Muscle of arm (tissue), 12 donors: ENCODE results near the gene ASB1. TPM values are rescaled to one million over a fixed set of nuclear protein-coding genes. Genes with fewer than 3 reads are reported as not detected.

Experiments
- DNase-seq: peaks from one replicate; pipeline ENCODE4 v3.0.0-alpha.2; 2013
- polyA plus RNA-seq, 12 donors: library from polyadenylated mRNA; unstranded; fragments of 120-200 nt; gene quantifications; one replicate each; pipeline ENCODE4 v1.2.1, GENCODE V29; 2013; ENCODE audit not compliant: insufficient read length in 12 of 12

The ASB1 gene
- polyA plus RNA-seq, 12 donors: 27.0 to 50.7 (median 46.0) TPM; not detected in 1

DNA sequence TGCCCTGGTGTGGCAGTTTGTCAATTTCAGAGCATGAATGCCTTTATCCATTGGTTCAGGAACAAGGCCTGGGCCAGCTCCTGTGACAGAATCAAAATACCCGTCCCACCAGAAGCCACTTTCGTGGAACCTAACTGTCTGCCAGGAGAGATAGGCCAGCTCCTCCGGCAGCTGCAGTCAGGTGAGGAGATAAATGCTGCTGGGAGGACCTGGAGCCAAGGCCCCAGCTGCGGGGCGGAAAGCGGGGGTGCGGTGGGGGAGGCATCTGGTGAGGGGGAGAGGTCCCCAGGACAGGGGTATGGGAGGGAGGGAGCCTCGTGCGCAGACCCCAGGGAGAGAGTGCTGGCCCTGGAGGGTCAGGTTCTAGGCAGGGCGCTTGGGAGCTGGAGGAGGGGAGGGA, 4.4 kb upstream of the ASB1 start:
- no peak for DNase-seq

GRCh38 chr2:238422940-238423339, 3.8 kb upstream of the ASB1 start:
- no peak for DNase-seq

GRCh38 chr2:238423561-238424312, 3.0 kb upstream of the ASB1 start:
- no peak for DNase-seq

DNA sequence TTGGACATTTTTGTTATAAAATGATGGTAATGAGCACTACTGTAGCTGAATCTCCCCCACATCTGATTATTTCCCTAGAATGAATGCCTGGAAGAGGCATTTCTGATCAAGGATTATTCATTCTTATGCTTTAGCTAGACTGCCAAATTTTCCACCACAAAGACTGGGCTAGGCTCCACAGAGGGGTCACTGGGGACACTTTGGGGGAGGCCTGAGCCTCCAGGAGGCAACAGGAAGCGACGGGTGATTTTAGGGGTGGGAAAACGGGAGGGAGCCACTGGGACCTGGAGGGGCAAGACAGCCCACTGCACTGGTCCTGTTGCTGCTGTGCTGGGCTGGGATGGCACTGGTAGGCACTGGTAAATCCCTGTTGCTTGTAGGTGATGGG, 2.4 kb upstream of the ASB1 start:
- no peak for DNase-seq

- no peak for DNase-seq
Measured at GRCh38 chr2:238425505-238425978, 1.2 kb upstream of the ASB1 start.

GRCh38 chr2:238425979-238426567, 654 bp upstream of the ASB1 start:
- DNase-seq: peak; percentile 48

DNA sequence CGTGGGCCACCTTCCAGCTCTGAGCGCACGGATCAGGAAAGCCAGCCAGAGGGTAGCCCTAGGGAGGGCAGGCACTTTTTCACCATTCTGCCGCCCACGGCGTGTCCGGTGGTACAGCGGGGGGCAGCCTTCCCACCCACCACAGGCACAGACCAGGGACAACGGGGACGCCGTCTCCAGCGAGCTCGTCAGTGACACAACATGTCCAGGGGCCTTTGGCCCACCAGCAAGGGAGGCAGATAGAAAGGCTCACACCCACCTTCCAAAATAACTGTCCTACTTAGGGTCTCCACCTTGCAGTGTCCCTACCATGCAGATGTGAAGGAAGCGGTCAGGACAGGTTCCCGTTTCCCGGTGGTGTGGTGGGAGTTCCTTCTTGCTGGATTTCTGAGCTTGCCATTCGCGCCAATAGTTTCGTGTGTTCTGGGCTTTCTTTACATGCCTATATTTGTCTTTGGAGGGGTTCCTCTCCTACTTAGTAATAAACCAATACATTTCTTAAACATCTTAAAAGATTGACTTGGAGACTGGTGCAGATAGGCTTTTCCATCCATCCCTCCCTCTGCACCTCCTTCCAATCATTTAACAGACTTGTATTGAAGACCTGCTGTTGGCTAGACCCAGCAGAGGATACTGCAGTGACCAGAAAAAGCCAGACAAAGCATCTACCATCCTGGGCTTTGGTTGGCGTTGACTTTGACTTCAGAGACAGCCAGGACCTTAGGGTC, 872 bp downstream of the ASB1 start:
- DNase-seq: no peak

GRCh38 chr2:238428866-238429265, 2.1 kb downstream of the ASB1 start:
- DNase-seq: no peak

GRCh38 chr2:238430781-238431180, 4.1 kb downstream of the ASB1 start:
- DNase-seq: no peak

GRCh38 chr2:238431456-238431855, 4.7 kb downstream of the ASB1 start:
- no peak for DNase-seq

GRCh38 chr2:238433300-238433915, 6.7 kb downstream of the ASB1 start:
- no peak for DNase-seq

GRCh38 chr2:238433941-238434845, 7.5 kb downstream of the ASB1 start:
- no peak for DNase-seq

GRCh38 chr2:238434846-238435751, 8.4 kb downstream of the ASB1 start:
- DNase-seq: no peak

GRCh38 chr2:238435752-238436096, 9.0 kb downstream of the ASB1 start:
- DNase-seq: no peak

GRCh38 chr2:238438856-238439849, 12.4 kb downstream of the ASB1 start:
- DNase-seq: no peak

DNA sequence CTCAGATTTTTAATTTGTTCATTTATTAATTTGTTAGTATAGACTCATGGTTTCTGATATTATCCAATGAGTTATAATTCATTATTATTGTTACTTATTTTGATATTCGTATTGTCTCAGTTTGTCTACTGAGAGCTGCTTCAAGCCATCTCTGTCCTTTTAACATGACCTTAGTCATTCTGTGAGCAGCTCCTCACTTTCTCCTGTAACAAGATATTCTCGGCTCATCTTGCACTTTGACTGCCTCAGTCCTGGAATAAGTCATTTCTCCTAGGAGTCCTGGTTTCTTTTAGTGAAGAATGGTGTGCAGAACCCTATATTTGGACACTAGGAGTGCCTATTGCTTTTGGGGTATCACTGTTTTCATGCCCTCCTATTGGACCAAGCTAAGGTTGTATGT, 13.2 kb downstream of the ASB1 start:
- DNase-seq: no peak

- DNase-seq: no peak
Measured at GRCh38 chr2:238440331-238440730, 13.6 kb downstream of the ASB1 start.

- no peak for DNase-seq
Measured at GRCh38 chr2:238440767-238441166, 14.0 kb downstream of the ASB1 start.
